DOHH2 (cell line): ENCODE results near the gene AGBL1.

Source experiments
- CTCF ChIP-seq: fragments of 200-600 bp; sonication (generic); IDR thresholded peaks from one replicate; pipeline ENCODE4 v1.5.1; 2014; ENCODE audit warnings: antibody characterized with exemption, mild to moderate bottlenecking, low read depth, low read length; ENCODE audit not compliant: poor library complexity, severe bottlenecking
- EZH2phosphoT487 ChIP-seq: fragments of 200-600 bp; sonication (generic); IDR thresholded peaks from 2 replicates; pipeline ENCODE4 v1.6.1; 2017; ENCODE audit warnings: borderline replicate concordance, mild to moderate bottlenecking, antibody characterized with exemption, low read length, moderate library complexity, mixed read lengths

GRCh38 chr15:87033056-87033455 lies 953.4 kb downstream of the AGBL1 start:
- no peak for TF ChIP-seq CTCF
- no peak for TF ChIP-seq EZH2phosphoT487
